ENCODE data around the gene NDFIP1. TPM values are rescaled to one million over a fixed set of nuclear protein-coding genes. Genes with fewer than 3 reads are reported as not detected.
"Not testable (repeated sequence)": the region's sequence is repeated elsewhere in the genome, so short reads cannot be mapped to it uniquely, and the experiment has no call there.

The NDFIP1 gene
- total and polyA plus RNA-seq, 5 donors = 51.6 to 74.5 (median 68.2) TPM

GRCh38 chr5:142074006-142074405, 34.6 kb upstream of the NDFIP1 start:
- intact Hi-C loops (cut with DNase I) = no loop called here
- H3K27me3 ChIP-seq (ENCODE audit: control insufficient read depth, insufficient read depth) = no peaks in the 10 kb centered on the region
- 91% methylated on average over 2 of the region's 2 CpGs for WGBS
- no peak overlapping the region for H3K27ac ChIP-seq (ENCODE audit: low read length)
- H3K4me1 ChIP-seq (ENCODE audit: control insufficient read depth, insufficient read depth, low read length) = no peaks in the 10 kb centered on the region
- H3K9me3 ChIP-seq (ENCODE audit: control insufficient read depth, low read length) = no peaks in the 10 kb centered on the region
- no peak overlapping the region for H3K4me3 ChIP-seq (ENCODE audit: low read length)
- ATAC-seq (no peak), DNase-seq (no peak)

GRCh38 chr5:142078221-142078620, 30.4 kb upstream of the NDFIP1 start:
- intact Hi-C loops (cut with DNase I) = no loop called here
- WGBS = 83% methylated on average over 3 of the region's 3 CpGs
- H3K27me3 ChIP-seq (ENCODE audit: control insufficient read depth, insufficient read depth) = no peaks in the 10 kb centered on the region
- no peaks in the 10 kb centered on the region for H3K9me3 ChIP-seq (ENCODE audit: control insufficient read depth, low read length)
- no peak overlapping the region for H3K4me3 ChIP-seq (ENCODE audit: low read length)
- no peak overlapping the region for H3K27ac ChIP-seq (ENCODE audit: low read length)
- H3K4me1 ChIP-seq (ENCODE audit: control insufficient read depth, insufficient read depth, low read length) = no peaks in the 10 kb centered on the region
- DNase-seq = no peak
- no peak for ATAC-seq

- intact Hi-C loops (cut with DNase I) = no loop called here
- Histone ChIP-seq H3K4me3 (ENCODE audit: low read length) (no peak overlapping the region), H3K9me3 (ENCODE audit: control insufficient read depth, low read length) (no peaks in the 10 kb centered on the region), H3K27me3 (ENCODE audit: control insufficient read depth, insufficient read depth) (no peaks in the 10 kb centered on the region), H3K27ac (ENCODE audit: low read length) (no peak overlapping the region), H3K4me1 (ENCODE audit: control insufficient read depth, insufficient read depth, low read length) (no peaks in the 10 kb centered on the region)
- 83% methylated on average over 1 of the region's 1 CpG for WGBS
- DNase-seq (no peak), ATAC-seq (no peak)
Observed at GRCh38 chr5:142078706-142079105, 29.9 kb upstream of the NDFIP1 start.

DNA sequence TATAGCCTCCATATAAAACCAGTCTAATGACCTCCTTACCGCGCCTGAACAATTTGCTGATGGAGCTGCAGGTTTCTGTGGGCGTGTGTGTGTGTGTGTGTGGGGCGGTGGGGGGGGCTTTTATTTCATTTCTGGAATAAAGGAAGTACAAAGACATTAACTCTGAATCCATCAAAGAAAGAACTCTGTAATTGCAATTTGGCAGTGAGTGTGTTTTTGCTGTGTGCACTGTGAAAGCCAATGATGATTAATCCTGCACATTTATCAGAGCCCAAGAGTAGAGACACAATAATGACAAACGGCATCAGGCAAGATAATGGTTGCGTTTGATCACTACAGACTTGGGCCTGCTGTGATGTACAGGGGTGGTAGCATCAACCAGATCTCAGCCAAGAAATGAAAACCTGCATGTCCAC, 29.3 kb upstream of the NDFIP1 start:
- Histone ChIP-seq H3K4me1 (ENCODE audit: control insufficient read depth, insufficient read depth, low read length) (no peaks in the 10 kb centered on the region), H3K27ac (ENCODE audit: low read length) (no peak overlapping the region), H3K9me3 (ENCODE audit: control insufficient read depth, low read length) (no peaks in the 10 kb centered on the region), H3K4me3 (ENCODE audit: low read length) (no peak overlapping the region), H3K27me3 (ENCODE audit: control insufficient read depth, insufficient read depth) (no peaks in the 10 kb centered on the region)
- 68% methylated on average over 6 of the region's 6 CpGs for WGBS
- DNase-seq (no peak), ATAC-seq (no peak)
- intact Hi-C loops (cut with DNase I) = no loop called here

DNA sequence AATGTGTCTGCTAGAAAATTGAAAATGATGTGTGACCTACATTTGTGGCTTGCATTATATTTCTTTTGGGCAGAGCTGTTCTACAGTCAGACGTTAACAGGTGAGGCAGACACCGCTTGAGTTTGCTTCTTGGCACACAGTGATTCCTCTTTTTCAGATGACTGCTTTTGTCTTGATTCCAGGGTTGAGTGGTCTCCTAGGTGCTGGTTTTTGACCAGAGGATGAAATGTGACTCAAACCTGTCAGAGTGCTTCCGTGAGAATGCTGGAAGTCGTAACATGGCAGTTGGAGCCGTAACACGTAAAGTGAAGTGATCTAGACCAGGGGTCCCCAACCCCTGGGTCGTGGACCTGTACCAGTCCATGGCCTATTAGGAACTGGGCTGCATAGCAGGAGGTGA, 28.3 kb upstream of the NDFIP1 start:
- 89% methylated on average over 7 of the region's 7 CpGs for WGBS

GRCh38 chr5:142082182-142082781, 26.3 kb upstream of the NDFIP1 start:
- Histone ChIP-seq H3K4me3 (ENCODE audit: low read length) (no peak overlapping the region), H3K4me1 (ENCODE audit: control insufficient read depth, insufficient read depth, low read length) (no peaks in the 10 kb centered on the region), H3K9me3 (ENCODE audit: control insufficient read depth, low read length) (no peaks in the 10 kb centered on the region), H3K27me3 (ENCODE audit: control insufficient read depth, insufficient read depth) (no peaks in the 10 kb centered on the region), H3K27ac (ENCODE audit: low read length) (no peak overlapping the region)
- DNase-seq = no peak
- ATAC-seq = no peak
- intact Hi-C loops (cut with DNase I) = no loop called here

More for the DNA sequence above, 28.3 kb upstream of the NDFIP1 start:
- no peak for DNase-seq
- no peak overlapping the region for H3K4me3 ChIP-seq (ENCODE audit: low read length)
- H3K4me1 ChIP-seq (ENCODE audit: control insufficient read depth, insufficient read depth, low read length) = no peaks in the 10 kb centered on the region
- H3K9me3 ChIP-seq (ENCODE audit: control insufficient read depth, low read length) = no peaks in the 10 kb centered on the region
- no peak overlapping the region for H3K27ac ChIP-seq (ENCODE audit: low read length)
- no peak for ATAC-seq
- no peaks in the 10 kb centered on the region for H3K27me3 ChIP-seq (ENCODE audit: control insufficient read depth, insufficient read depth)
- intact Hi-C loops (cut with DNase I) = no loop called here

- H3K4me3 ChIP-seq (ENCODE audit: low read length) = no peak overlapping the region
- intact Hi-C loops (cut with DNase I) = no loop called here
Observed at GRCh38 chr5:142086229-142086628, 22.4 kb upstream of the NDFIP1 start.

GRCh38 chr5:142086679-142087078, 21.9 kb upstream of the NDFIP1 start:
- Histone ChIP-seq H3K4me1 (ENCODE audit: control insufficient read depth, insufficient read depth, low read length) (no peaks in the 10 kb centered on the region), H3K9me3 (ENCODE audit: control insufficient read depth, low read length) (no peaks in the 10 kb centered on the region), H3K4me3 (ENCODE audit: low read length) (no peak overlapping the region), H3K27me3 (ENCODE audit: control insufficient read depth, insufficient read depth) (no peaks in the 10 kb centered on the region), H3K27ac (ENCODE audit: low read length) (no peak overlapping the region)
- ATAC-seq = no peak
- no peak for DNase-seq
- intact Hi-C loops (cut with DNase I) = no loop called here
- WGBS = 83% methylated on average over 2 of the region's 2 CpGs

More at GRCh38 chr5:142086229-142086628, 22.4 kb upstream of the NDFIP1 start:
- Histone ChIP-seq H3K9me3 (ENCODE audit: control insufficient read depth, low read length) (no peaks in the 10 kb centered on the region), H3K27me3 (ENCODE audit: control insufficient read depth, insufficient read depth) (no peaks in the 10 kb centered on the region), H3K27ac (ENCODE audit: low read length) (no peak overlapping the region), H3K4me1 (ENCODE audit: control insufficient read depth, insufficient read depth, low read length) (no peaks in the 10 kb centered on the region)
- ATAC-seq (no peak), DNase-seq (no peak)

- 93% methylated on average over 12 of the region's 12 CpGs for WGBS
Observed at GRCh38 chr5:142087920-142088679, 20.5 kb upstream of the NDFIP1 start.

DNA sequence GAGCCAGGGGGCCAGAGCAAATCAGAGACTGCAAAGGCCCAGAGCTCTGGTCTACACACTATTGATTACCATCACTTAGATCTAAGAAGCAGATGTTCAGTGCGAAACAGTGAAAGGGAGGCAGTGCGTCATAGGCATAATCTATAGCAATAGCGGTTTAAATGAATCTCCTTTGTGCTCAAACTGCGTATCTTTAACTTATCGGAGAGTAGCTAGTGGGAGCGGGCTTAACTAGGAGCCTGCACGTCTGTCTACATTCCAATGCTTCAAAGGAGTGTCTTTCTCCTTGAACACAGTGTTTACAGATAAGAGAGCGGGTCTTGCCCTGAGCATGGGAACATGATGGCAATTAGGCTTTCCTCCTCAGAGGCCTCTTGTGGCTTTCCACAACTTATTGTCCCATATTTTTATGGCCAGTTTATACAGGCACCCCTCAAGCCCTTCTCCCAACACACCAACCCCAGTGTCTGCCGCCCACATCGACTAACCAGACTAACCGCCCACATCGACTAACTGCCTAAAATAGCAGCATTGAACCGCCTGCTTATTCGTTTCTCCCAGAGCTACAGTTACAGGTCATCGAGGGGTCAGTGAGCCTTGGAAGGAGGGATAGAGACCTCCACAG, 19.6 kb upstream of the NDFIP1 start:
- H3K4me1 ChIP-seq (ENCODE audit: control insufficient read depth, insufficient read depth, low read length); H3K4me3 ChIP-seq (ENCODE audit: low read length); ATAC-seq; intact Hi-C loops (cut with DNase I); H3K9me3 ChIP-seq (ENCODE audit: control insufficient read depth, low read length); H3K27ac ChIP-seq (ENCODE audit: low read length); H3K27me3 ChIP-seq (ENCODE audit: control insufficient read depth, insufficient read depth); DNase-seq: not testable (repeated sequence)
- WGBS = 57% methylated on average over 15 of the region's 15 CpGs

More at GRCh38 chr5:142087920-142088679, 20.5 kb upstream of the NDFIP1 start:
- H3K4me1 ChIP-seq (ENCODE audit: control insufficient read depth, insufficient read depth, low read length) = no peaks in the 10 kb centered on the region
- H3K27ac ChIP-seq (ENCODE audit: low read length) = no peak overlapping the region
- no peaks in the 10 kb centered on the region for H3K9me3 ChIP-seq (ENCODE audit: control insufficient read depth, low read length)
- H3K27me3 ChIP-seq (ENCODE audit: control insufficient read depth, insufficient read depth) = no peaks in the 10 kb centered on the region
- intact Hi-C loops (cut with DNase I) = no loop called here
- DNase-seq (no peak), ATAC-seq (no peak)
- no peak overlapping the region for H3K4me3 ChIP-seq (ENCODE audit: low read length)

DNA sequence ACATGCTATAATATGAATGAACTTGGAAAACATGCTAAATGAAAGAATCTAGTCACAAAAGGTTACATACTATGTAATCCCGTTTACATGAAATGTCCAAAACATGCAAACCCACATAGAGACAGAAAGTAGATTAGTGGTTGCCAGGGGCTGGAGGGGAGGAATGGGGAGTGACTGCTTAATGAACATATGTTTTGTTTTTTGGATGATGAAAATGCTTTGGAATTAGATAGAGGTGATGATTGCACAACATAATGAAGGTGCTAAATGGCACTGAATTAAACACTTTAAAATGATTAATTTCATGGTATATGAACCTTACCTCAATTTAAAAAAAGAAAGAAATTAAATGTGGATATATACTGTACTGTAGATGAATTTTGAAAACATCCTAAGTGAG, 17.6 kb upstream of the NDFIP1 start:
- ATAC-seq (no peak), DNase-seq (no peak)
- intact Hi-C loops (cut with DNase I) = no loop called here
- Histone ChIP-seq H3K9me3 (ENCODE audit: control insufficient read depth, low read length) (no peaks in the 10 kb centered on the region), H3K4me3 (ENCODE audit: low read length) (no peak overlapping the region), H3K4me1 (ENCODE audit: control insufficient read depth, insufficient read depth, low read length) (no peaks in the 10 kb centered on the region), H3K27me3 (ENCODE audit: control insufficient read depth, insufficient read depth) (no peaks in the 10 kb centered on the region), H3K27ac (ENCODE audit: low read length) (no peak overlapping the region)
- 68% methylated on average over 1 of the region's 1 CpG for WGBS
